ENCODE results near the gene CDC42BPA.
"Not testable (repeated sequence)": the region's sequence is repeated elsewhere in the genome, so short reads cannot be mapped to it uniquely, and the experiment has no call there.

Gene CDC42BPA

GRCh38 chr1:227336136-227336535 lies 17.8 kb upstream of the CDC42BPA start:
- not testable (repeated sequence) for DNase-seq (ENCODE audit: low read depth in 1 of 2, low spot score in 1 of 2)

- DNase-seq (ENCODE audit: low read depth in 1 of 2, low spot score in 1 of 2): no peak
Observed at GRCh38 chr1:227335242-227336020, 17.1 kb upstream of the CDC42BPA start.

- DNase-seq (ENCODE audit: low read depth in 1 of 2, low spot score in 1 of 2): no peak
Observed at GRCh38 chr1:227333423-227333822, 15.1 kb upstream of the CDC42BPA start.

- no peak for DNase-seq (ENCODE audit: low read depth in 1 of 2, low spot score in 1 of 2)
Observed at GRCh38 chr1:227330279-227331076, 12.2 kb upstream of the CDC42BPA start.

- DNase-seq (ENCODE audit: low read depth in 1 of 2, low spot score in 1 of 2): no peak
Observed at GRCh38 chr1:227328405-227329019, 10.2 kb upstream of the CDC42BPA start.

- no peak for DNase-seq (ENCODE audit: low read depth in 1 of 2, low spot score in 1 of 2)
Observed at GRCh38 chr1:227325156-227325555, 6.9 kb upstream of the CDC42BPA start.

- no peak for DNase-seq (ENCODE audit: low read depth in 1 of 2, low spot score in 1 of 2)
Observed at GRCh38 chr1:227323967-227324268, 5.6 kb upstream of the CDC42BPA start.

- no peak for DNase-seq (ENCODE audit: low read depth in 1 of 2, low spot score in 1 of 2)
Observed at GRCh38 chr1:227323171-227323966, 5.1 kb upstream of the CDC42BPA start.

GRCh38 chr1:227322376-227322775 lies 4.1 kb upstream of the CDC42BPA start:
- DNase-seq (ENCODE audit: low read depth in 1 of 2, low spot score in 1 of 2): no peak

GRCh38 chr1:227321035-227321434 lies 2.7 kb upstream of the CDC42BPA start:
- DNase-seq (ENCODE audit: low read depth in 1 of 2, low spot score in 1 of 2): no peak

- DNase-seq (ENCODE audit: low read depth in 1 of 2, low spot score in 1 of 2): no peak
Observed at GRCh38 chr1:227320476-227320875, 2.2 kb upstream of the CDC42BPA start.

GRCh38 chr1:227318853-227319607 lies 738 bp upstream of the CDC42BPA start:
- no peak for DNase-seq (ENCODE audit: low read depth in 1 of 2, low spot score in 1 of 2)

GRCh38 chr1:227317523-227318015 lies 723 bp downstream of the CDC42BPA start:
- no peak for DNase-seq (ENCODE audit: low read depth in 1 of 2, low spot score in 1 of 2)

GRCh38 chr1:227317011-227317451 lies 1.3 kb downstream of the CDC42BPA start:
- no peak for DNase-seq (ENCODE audit: low read depth in 1 of 2, low spot score in 1 of 2)

- DNase-seq (ENCODE audit: low read depth in 1 of 2, low spot score in 1 of 2): no peak
Observed at GRCh38 chr1:227316456-227316855, 1.8 kb downstream of the CDC42BPA start.

GRCh38 chr1:227315629-227316346 lies 2.5 kb downstream of the CDC42BPA start:
- DNase-seq (ENCODE audit: low read depth in 1 of 2, low spot score in 1 of 2): no peak

- DNase-seq (ENCODE audit: low read depth in 1 of 2, low spot score in 1 of 2): no peak
Observed at GRCh38 chr1:227314014-227314848, 4.1 kb downstream of the CDC42BPA start.

- DNase-seq (ENCODE audit: low read depth in 1 of 2, low spot score in 1 of 2): no peak
Observed at GRCh38 chr1:227312361-227313025, 5.8 kb downstream of the CDC42BPA start.

Data from stimulated activated CD4-positive, alpha-beta T cell treated with anti-CD3 and anti-CD28 coated beads, Interleukin-15, amount 100 ng/mL, for 1 hour (primary cell).